HepG2 (cell line): ENCODE results near the gene RABGAP1. TPM values are rescaled to one million over a fixed set of nuclear protein-coding genes. Genes with fewer than 3 reads are reported as not detected.
A peak's percentile ranks its signal among the peaks of the same experiment; 100 is the strongest.

ENCODE experiments used
- BCL3 ChIP-seq: sonication (generic); formaldehyde crosslinking; IDR thresholded peaks from 2 replicates; pipeline ENCODE4 v1.5.1; 2020; ENCODE audit warnings: mild to moderate bottlenecking, missing genetic modification reagents, moderate library complexity
- CHCHD3 ChIP-seq: sonication (generic); formaldehyde crosslinking; IDR thresholded peaks from 2 replicates; pipeline ENCODE4 v1.8.0; 2022; ENCODE audit warnings: mild to moderate bottlenecking, missing genetic modification reagents, moderate library complexity
- DR1 ChIP-seq: sonication (generic); formaldehyde crosslinking; IDR thresholded peaks from 2 replicates; pipeline ENCODE4 v1.8.0; 2021; ENCODE audit warnings: mild to moderate bottlenecking, missing genetic modification reagents, inconsistent platforms
- FOXP1 ChIP-seq, 2 experiments: fragments of 450-650 bp in 1 of 2; IDR thresholded peaks; 2 replicates each; pipeline ENCODE4 v1.6.1; 2017 to 2018; ENCODE audit warnings: antibody characterized with exemption in 1 of 2
- GMEB1 ChIP-seq: sonication (generic); formaldehyde crosslinking; IDR thresholded peaks from 2 replicates; pipeline ENCODE4 v1.5.1; 2020; ENCODE audit warnings: missing genetic modification reagents, mild to moderate bottlenecking, borderline replicate concordance
- HOXA3 ChIP-seq: sonication (generic); formaldehyde crosslinking; IDR thresholded peaks from 2 replicates; pipeline ENCODE4 v1.5.0; 2020; ENCODE audit warnings: missing genetic modification reagents
- KAT2B ChIP-seq: fragments of 150-350 bp; IDR thresholded peaks from 2 replicates; pipeline ENCODE4 v1.6.1; 2014; ENCODE audit warnings: low read depth, low read length, borderline replicate concordance
- KLF13 ChIP-seq: sonication (generic); formaldehyde crosslinking; IDR thresholded peaks from 2 replicates; pipeline ENCODE4 v1.4.0; 2020; ENCODE audit warnings: mild to moderate bottlenecking, missing genetic modification reagents
- MED8 ChIP-seq: sonication (generic); formaldehyde crosslinking; IDR thresholded peaks from 2 replicates; pipeline ENCODE4 v1.8.1; 2023; ENCODE audit warnings: mild to moderate bottlenecking, missing genetic modification reagents; ENCODE audit not compliant: insufficient replicate concordance
- NR2C2 ChIP-seq: sonication (generic); formaldehyde crosslinking; IDR thresholded peaks from 2 replicates; pipeline ENCODE4 v1.4.0; 2020; ENCODE audit warnings: missing genetic modification reagents, mild to moderate bottlenecking, moderate library complexity, borderline replicate concordance
- ONECUT2 ChIP-seq: sonication (generic); formaldehyde crosslinking; IDR thresholded peaks from 2 replicates; pipeline ENCODE4 v1.4.0; 2020; ENCODE audit warnings: missing genetic modification reagents
- PHF20 ChIP-seq: sonication (generic); formaldehyde crosslinking; IDR thresholded peaks from 2 replicates; pipeline ENCODE4 v1.5.0; 2020; ENCODE audit warnings: mild to moderate bottlenecking, missing genetic modification reagents
- SOX5 ChIP-seq: IDR thresholded peaks from 2 replicates; pipeline ENCODE4 v1.6.1; 2016; ENCODE audit warnings: borderline replicate concordance
- STAT5B ChIP-seq: sonication (generic); formaldehyde crosslinking; IDR thresholded peaks from 2 replicates; pipeline ENCODE4 v1.4.0; 2020; ENCODE audit warnings: missing genetic modification reagents
- YEATS2 ChIP-seq: sonication (generic); formaldehyde crosslinking; IDR thresholded peaks from 2 replicates; pipeline ENCODE4 v1.4.0; 2020; ENCODE audit warnings: missing genetic modification reagents, borderline replicate concordance
- ZNF10 ChIP-seq: sonication (generic); formaldehyde crosslinking; IDR thresholded peaks from 2 replicates; pipeline ENCODE4 v1.4.0; 2020; ENCODE audit warnings: mild to moderate bottlenecking, low read depth, missing genetic modification reagents, borderline replicate concordance
- ZNF124 ChIP-seq: sonication (generic); formaldehyde crosslinking; IDR thresholded peaks from 2 replicates; pipeline ENCODE4 v1.4.0; 2020; ENCODE audit warnings: missing genetic modification reagents
- ZNF232 ChIP-seq: sonication (generic); formaldehyde crosslinking; IDR thresholded peaks from 2 replicates; pipeline ENCODE4 v1.4.0; 2020; ENCODE audit warnings: missing genetic modification reagents, borderline replicate concordance
- ZNF280D ChIP-seq: sonication (generic); formaldehyde crosslinking; IDR thresholded peaks from 2 replicates; pipeline ENCODE4 v1.5.1; 2020; ENCODE audit warnings: mild to moderate bottlenecking, missing genetic modification reagents
- ZNF720 ChIP-seq: sonication (generic); formaldehyde crosslinking; IDR thresholded peaks from 2 replicates; pipeline ENCODE4 v1.4.0; 2020; ENCODE audit warnings: missing genetic modification reagents
- ZNF746 ChIP-seq: sonication (generic); formaldehyde crosslinking; IDR thresholded peaks from 2 replicates; pipeline ENCODE4 v1.8.0; 2022; ENCODE audit warnings: mild to moderate bottlenecking, missing genetic modification reagents
- ZNF776 ChIP-seq: sonication (generic); formaldehyde crosslinking; IDR thresholded peaks from 2 replicates; pipeline ENCODE4 v1.4.0; 2020; ENCODE audit warnings: mild to moderate bottlenecking, missing genetic modification reagents
- ZNF83 ChIP-seq: sonication (generic); formaldehyde crosslinking; IDR thresholded peaks from 2 replicates; pipeline ENCODE4 v1.4.0; 2020; ENCODE audit warnings: missing genetic modification reagents, mild to moderate bottlenecking, borderline replicate concordance
- polyA plus RNA-seq, 8 experiments: library from polyadenylated mRNA; depleted of rRNA in 3 of 8; stranded (reverse) in 7 of 8; unstranded in 1 of 8; fragments of >200 nt; fragmentation: Illumina TruSeq in 4 of 8; extraction: Trizol in 4 of 8; gene quantifications; 2 replicates each; pipeline versions ENCODE4 v1.2.1 to v1.2.3, GENCODE V29; 2011 to 2016; ENCODE audit warnings: low read depth in 4 of 8, missing spikeins in 1 of 8, mixed read lengths in 1 of 8; ENCODE audit not compliant: insufficient read depth in 1 of 8
- total RNA-seq, 5 experiments: library from RNA; depleted of rRNA; stranded (reverse); fragments of >200 nt; fragmentation: Illumina TruSeq; extraction: Trizol; gene quantifications; 2 replicates each; pipeline ENCODE4 v1.2.3, GENCODE V29; 2016; ENCODE audit warnings: low read depth in 1 of 5
- TF ChIP-seq, protein P1 (sequence below): sonication (generic); formaldehyde crosslinking; IDR thresholded peaks from 2 replicates; pipeline ENCODE4 v1.5.0; 2020; ENCODE audit warnings: missing genetic modification reagents

Gene RABGAP1
- total and polyA plus RNA-seq, 2 of the 13 experiments (the other 11 are each of a cell fraction or from before 2014, with no cell fraction given), result 19.1 to 19.3 TPM

GRCh38 chr9:123011878-123012528 lies 71.2 kb downstream of the RABGAP1 start (continued):
- TF ChIP-seq MED8 (CRISPR knock-in tag) (no peak), ZNF10 (no peak), ZNF746 (no peak), BCL3 (CRISPR knock-in tag) (no peak), HOXA3 (CRISPR knock-in tag) (no peak), KLF13 (no peak), ZNF280D (CRISPR knock-in tag) (no peak), SOX5 (CRISPR knock-in tag) (peak; percentile 79; the same call in 1 of the 2 replicates), ZNF720 (CRISPR knock-in tag) (no peak), NR2C2 (CRISPR knock-in tag) (0 out of 2 replicates have a peak, but pooled peaks have one; percentile 27), ZNF776 (no peak), PHF20 (no peak), CHCHD3 (no peak), ONECUT2 (CRISPR knock-in tag) (no peak), FOXP1 (IDR thresholded peaks at IDR 0.05) (no peak), FOXP1 (CRISPR knock-in tag; IDR thresholded peaks at IDR 0.05) (peak; percentile 70), STAT5B (CRISPR knock-in tag) (no peak), YEATS2 (CRISPR knock-in tag) (no peak), ZNF124 (CRISPR knock-in tag) (no peak), DR1 (CRISPR knock-in tag) (no peak), ZNF83 (CRISPR knock-in tag) (no peak), GMEB1 (no peak; the same call in 1 of the 2 replicates), ZNF232 (CRISPR knock-in tag) (no peak), KAT2B (no peak)
- TF ChIP-seq, protein P1, sequence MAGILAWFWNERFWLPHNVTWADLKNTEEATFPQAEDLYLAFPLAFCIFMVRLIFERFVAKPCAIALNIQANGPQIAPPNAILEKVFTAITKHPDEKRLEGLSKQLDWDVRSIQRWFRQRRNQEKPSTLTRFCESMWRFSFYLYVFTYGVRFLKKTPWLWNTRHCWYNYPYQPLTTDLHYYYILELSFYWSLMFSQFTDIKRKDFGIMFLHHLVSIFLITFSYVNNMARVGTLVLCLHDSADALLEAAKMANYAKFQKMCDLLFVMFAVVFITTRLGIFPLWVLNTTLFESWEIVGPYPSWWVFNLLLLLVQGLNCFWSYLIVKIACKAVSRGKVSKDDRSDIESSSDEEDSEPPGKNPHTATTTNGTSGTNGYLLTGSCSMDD (CRISPR knock-in tag), result no peak
